ENCODE results near the gene PRSS33. TPM values are rescaled to one million over a fixed set of nuclear protein-coding genes. Genes with fewer than 3 reads are reported as not detected.

Gene PRSS33
- total and polyA plus RNA-seq, 12 donors: 0.60 TPM; not detected in 11

DNA sequence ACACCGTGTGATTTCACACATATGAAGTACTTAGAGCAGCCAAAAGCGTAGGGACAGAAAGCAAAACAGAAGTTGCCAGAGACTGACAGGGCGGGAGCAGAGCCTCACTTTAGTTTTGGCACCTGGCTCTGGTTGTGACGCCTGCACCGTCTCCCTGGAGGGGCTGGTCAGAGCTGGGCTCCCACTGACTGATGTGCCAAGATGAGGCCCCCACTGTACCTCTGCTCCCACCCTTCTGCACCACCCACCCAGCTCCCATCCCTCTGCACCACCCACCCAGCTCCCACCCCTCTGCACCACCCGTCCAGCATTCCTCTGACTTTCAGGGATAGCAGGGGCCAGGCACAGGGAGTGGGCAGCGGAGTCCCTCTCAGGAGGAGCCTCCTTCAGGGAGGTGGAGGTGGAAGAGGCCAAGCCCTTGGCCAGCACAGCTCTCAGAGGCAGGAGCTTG is 26.4 kb upstream of the PRSS33 start:
- H3K27me3 ChIP-seq: peaks cover 0 to 74% (median 41%) of the 10 kb centered on the region in 7 donors
- intact Hi-C loops (cut with DNase I): no loop called here

DNA sequence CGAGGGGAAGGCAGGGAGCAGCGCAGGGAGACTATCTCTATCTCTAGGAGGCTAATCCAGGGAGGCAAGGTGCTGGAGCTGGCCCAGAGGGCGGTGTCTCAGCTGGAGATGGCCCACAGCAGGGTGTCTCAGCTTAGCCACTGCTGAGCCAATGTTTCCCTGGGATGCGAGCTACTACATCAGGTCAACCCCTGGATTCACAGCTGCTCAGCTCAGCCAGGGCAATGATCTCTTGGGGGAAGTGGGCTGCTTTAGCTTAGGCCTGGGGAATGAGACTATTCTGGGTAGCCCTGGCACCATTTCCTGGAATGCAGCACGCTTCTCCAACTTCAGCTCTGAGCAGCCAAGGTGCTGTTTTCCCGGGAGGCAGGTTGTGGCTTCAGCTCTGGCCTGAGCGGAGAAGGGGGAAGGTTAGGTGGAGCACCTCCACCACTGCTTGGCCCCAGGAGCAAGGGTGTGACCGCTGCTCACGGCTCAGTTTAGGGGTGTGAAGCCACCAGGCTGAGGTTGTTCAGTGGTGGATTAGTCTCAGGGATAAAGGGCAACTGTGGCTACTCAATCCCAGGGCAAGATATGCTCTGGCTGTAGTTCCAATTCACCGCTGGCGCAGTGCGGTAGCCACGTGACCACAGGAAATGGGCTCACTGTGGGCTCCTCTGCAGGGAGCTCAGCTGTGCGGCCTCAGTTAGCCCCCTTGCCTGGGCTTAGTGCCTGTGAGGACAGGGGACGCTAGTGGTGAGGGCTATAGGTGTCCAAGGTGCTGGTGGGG is 24.5 kb upstream of the PRSS33 start:
- Histone ChIP-seq H3K4me3 (no peak overlapping the region), H3K9me3 (peaks cover 0 to 7% (median 0%) of the 10 kb centered on the region in 11 donors), H3K4me1 (peaks cover 0 to 6% (median 0%) of the 10 kb centered on the region in 9 donors), H3K27me3 (peaks cover 0 to 58% (median 22%) of the 10 kb centered on the region in 7 donors), H3K27ac (no peak overlapping the region), H3K36me3 (no peaks in the 10 kb centered on the region)
- DNase-seq (no peak), ATAC-seq (peak in 1 of 8 donors; percentile 42)
- no peak for TF ChIP-seq CTCF (IDR thresholded peaks at IDR 0.05)
- intact Hi-C loops (cut with DNase I): no loop called here
- WGBS, 2 donors: 53 to 54% methylated on average over 15 of the region's 15 CpGs

More for the DNA sequence above, 26.4 kb upstream of the PRSS33 start:
- ATAC-seq (no peak), DNase-seq (no peak)
- no peak for TF ChIP-seq CTCF (IDR thresholded peaks at IDR 0.05)
- Histone ChIP-seq H3K4me3 (no peak overlapping the region), H3K27ac (no peak overlapping the region), H3K9me3 (peaks cover 0 to 5% (median 0%) of the 10 kb centered on the region in 11 donors), H3K4me1 (peaks cover 0 to 6% (median 0%) of the 10 kb centered on the region in 9 donors), H3K36me3 (no peaks in the 10 kb centered on the region)
- 57 to 65% methylated on average over 7 of the region's 7 CpGs for WGBS, 2 donors

GRCh38 chr16:2810651-2811050 is 23.3 kb upstream of the PRSS33 start:
- peaks cover 0 to 6% (median 0%) of the 10 kb centered on the region in 9 donors for H3K4me1 ChIP-seq
- no peak for TF ChIP-seq CTCF (IDR thresholded peaks at IDR 0.05)
- ATAC-seq (no peak), DNase-seq (no peak)
- intact Hi-C loops (cut with DNase I): no loop called here
- 80 to 85% methylated on average over 6 of the region's 6 CpGs for WGBS, 2 donors
- no peak overlapping the region for H3K27ac ChIP-seq
- no peaks in the 10 kb centered on the region for H3K36me3 ChIP-seq
- no peak overlapping the region for H3K4me3 ChIP-seq
- H3K9me3 ChIP-seq: peaks cover 0 to 7% (median 0%) of the 10 kb centered on the region in 11 donors
- peaks cover 0 to 51% (median 16%) of the 10 kb centered on the region in 7 donors for H3K27me3 ChIP-seq

DNA sequence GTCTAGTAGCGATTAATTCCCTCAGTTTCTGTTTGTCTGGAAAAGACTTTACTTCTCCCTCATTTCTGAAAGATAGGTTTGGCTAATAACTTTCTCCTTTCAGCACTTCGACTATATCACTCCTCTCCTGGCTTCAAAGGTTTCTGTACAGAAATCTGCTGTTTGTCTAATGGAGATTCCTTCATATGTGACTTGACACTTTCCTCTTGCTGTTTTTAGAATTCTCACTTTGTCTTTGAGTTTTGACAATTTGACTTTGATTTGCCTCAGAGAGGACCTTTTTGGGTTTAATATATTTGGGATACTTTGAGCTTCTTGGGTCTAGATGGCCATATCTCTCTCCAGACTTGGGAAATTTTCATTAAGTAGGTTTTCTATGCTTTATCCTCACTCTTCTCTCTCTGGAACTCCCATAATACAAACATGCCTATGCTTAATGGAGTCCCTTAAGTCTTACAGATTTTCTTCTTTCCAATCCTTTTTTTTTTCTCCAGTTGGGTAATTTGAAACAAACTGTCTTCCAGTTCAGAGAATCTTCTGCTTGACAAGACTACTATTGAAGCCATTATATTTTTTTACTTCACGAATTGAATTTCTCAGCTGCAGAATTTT is 21.9 kb upstream of the PRSS33 start:
- no peak overlapping the region for H3K4me3 ChIP-seq
- H3K27ac ChIP-seq: no peak overlapping the region
- ATAC-seq (no peak), DNase-seq (no peak)
- WGBS, 2 donors: 78% methylated on average over 3 of the region's 3 CpGs
- H3K27me3 ChIP-seq: peaks cover 0 to 47% (median 3%) of the 10 kb centered on the region in 7 donors
- peaks cover 0 to 6% (median 0%) of the 10 kb centered on the region in 9 donors for H3K4me1 ChIP-seq
- intact Hi-C loops (cut with DNase I): no loop called here
- no peaks in the 10 kb centered on the region for H3K36me3 ChIP-seq
- TF ChIP-seq CTCF (IDR thresholded peaks at IDR 0.05): no peak
- peaks cover 0 to 14% (median 2%) of the 10 kb centered on the region in 11 donors for H3K9me3 ChIP-seq

Measured in heart right ventricle (tissue), 16 donors.